GM19240 (cell line): ENCODE results near the gene CDK10.
"Not testable (repeated sequence)": the region's sequence is repeated elsewhere in the genome, so short reads cannot be mapped to it uniquely, and the experiment has no call there.

ENCODE experiments used
- DNase-seq: peaks from one replicate; pipeline ENCODE4 v3.0.0; 2011; ENCODE audit warnings: low spot score; ENCODE audit not compliant: insufficient read length

CDK10 gene

GRCh38 chr16:89686520-89687091, at the start of gene CDK10:
TSS of gene CDK10 (plus strand) at chr16:89686689. CDS start at chr16:89686711, 22 bp downstream.
- DNase-seq, result peak; percentile 90

GRCh38 chr16:89637379-89637778, 49.1 kb upstream of the CDK10 start:
- DNase-seq, result no peak

GRCh38 chr16:89638455-89638854, 48.0 kb upstream of the CDK10 start:
- DNase-seq, result no peak

GRCh38 chr16:89639385-89639784, 47.1 kb upstream of the CDK10 start:
- DNase-seq, result no peak

- no peak for DNase-seq
Measured at GRCh38 chr16:89641458-89642119, 44.9 kb upstream of the CDK10 start.

GRCh38 chr16:89642574-89642973, 43.9 kb upstream of the CDK10 start:
- DNase-seq, result no peak

- DNase-seq, result no peak
Measured at GRCh38 chr16:89643769-89644300, 42.7 kb upstream of the CDK10 start.

- DNase-seq, result no peak
Measured at GRCh38 chr16:89645122-89645521, 41.4 kb upstream of the CDK10 start.

- DNase-seq, result no peak
Measured at GRCh38 chr16:89646270-89646669, 40.2 kb upstream of the CDK10 start.

GRCh38 chr16:89646906-89647305, 39.6 kb upstream of the CDK10 start:
- no peak for DNase-seq

- DNase-seq, result no peak
Measured at GRCh38 chr16:89651584-89651983, 34.9 kb upstream of the CDK10 start.

GRCh38 chr16:89653656-89654295, 32.7 kb upstream of the CDK10 start:
- DNase-seq, result no peak

- DNase-seq, result no peak
Measured at GRCh38 chr16:89655062-89655643, 31.3 kb upstream of the CDK10 start.

- DNase-seq, result no peak
Measured at GRCh38 chr16:89656435-89657121, 29.9 kb upstream of the CDK10 start.

GRCh38 chr16:89657442-89658220, 28.9 kb upstream of the CDK10 start, which contains the start of the genes CHMP1A and SPATA33:
TSS of gene CHMP1A (minus strand) at chr16:89657708. CDS start at chr16:89657588, 120 bp downstream.
TSS of gene SPATA33 (plus strand) at chr16:89657836. CDS start at chr16:89657912, 76 bp downstream.
- peak; percentile 98 for DNase-seq

GRCh38 chr16:89658221-89658879, 28.1 kb upstream of the CDK10 start:
- DNase-seq, result no peak

- DNase-seq, result no peak
Measured at GRCh38 chr16:89660146-89660545, 26.3 kb upstream of the CDK10 start.

GRCh38 chr16:89661215-89661614, 25.3 kb upstream of the CDK10 start:
- no peak for DNase-seq

- not testable (repeated sequence) for DNase-seq
Measured at GRCh38 chr16:89664238-89664637, 22.3 kb upstream of the CDK10 start.

- not testable (repeated sequence) for DNase-seq
Measured at GRCh38 chr16:89667000-89667399, 19.5 kb upstream of the CDK10 start.
